GM12875 (cell line): ENCODE data around the gene TTLL11.

Experiments used
- H3K4me3 ChIP-seq: one replicate; pipeline ENCODE4 v1.5.1; 2011; ENCODE audit warnings: low read depth, low read length, control low read depth
- CTCF ChIP-seq: IDR thresholded peaks from 2 replicates; pipeline ENCODE4 v1.5.1; 2011; ENCODE audit warnings: low read depth, mild to moderate bottlenecking, control low read depth, inconsistent platforms, low read length, moderate library complexity, borderline replicate concordance; ENCODE audit not compliant: insufficient read depth

TTLL11 gene

GRCh38 chr9:122113574-122113973, 20.5 kb upstream of the TTLL11 start:
- no peak overlapping the region for H3K4me3 ChIP-seq
- TF ChIP-seq CTCF = no peak

DNA sequence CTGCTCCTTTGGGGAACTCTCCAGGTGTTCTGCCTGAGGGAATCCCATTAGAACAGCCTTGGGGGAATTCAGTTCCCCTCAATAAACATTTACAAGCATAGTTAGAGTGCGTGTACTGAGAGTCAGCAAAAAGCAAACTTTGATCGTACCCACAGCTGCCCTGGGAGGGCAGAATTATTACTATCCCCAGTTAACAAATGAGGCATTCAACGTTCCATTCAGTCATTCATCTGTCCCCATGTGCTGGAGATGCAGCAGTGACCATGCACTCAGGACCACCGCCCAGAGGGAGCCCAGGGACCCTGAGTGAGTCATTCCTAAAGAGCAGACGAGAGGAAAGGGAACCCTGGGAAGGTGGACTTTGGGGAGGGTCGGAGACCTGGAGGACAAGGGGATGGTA, 19.1 kb upstream of the TTLL11 start:
- no peak overlapping the region for H3K4me3 ChIP-seq
- no peak for TF ChIP-seq CTCF

DNA sequence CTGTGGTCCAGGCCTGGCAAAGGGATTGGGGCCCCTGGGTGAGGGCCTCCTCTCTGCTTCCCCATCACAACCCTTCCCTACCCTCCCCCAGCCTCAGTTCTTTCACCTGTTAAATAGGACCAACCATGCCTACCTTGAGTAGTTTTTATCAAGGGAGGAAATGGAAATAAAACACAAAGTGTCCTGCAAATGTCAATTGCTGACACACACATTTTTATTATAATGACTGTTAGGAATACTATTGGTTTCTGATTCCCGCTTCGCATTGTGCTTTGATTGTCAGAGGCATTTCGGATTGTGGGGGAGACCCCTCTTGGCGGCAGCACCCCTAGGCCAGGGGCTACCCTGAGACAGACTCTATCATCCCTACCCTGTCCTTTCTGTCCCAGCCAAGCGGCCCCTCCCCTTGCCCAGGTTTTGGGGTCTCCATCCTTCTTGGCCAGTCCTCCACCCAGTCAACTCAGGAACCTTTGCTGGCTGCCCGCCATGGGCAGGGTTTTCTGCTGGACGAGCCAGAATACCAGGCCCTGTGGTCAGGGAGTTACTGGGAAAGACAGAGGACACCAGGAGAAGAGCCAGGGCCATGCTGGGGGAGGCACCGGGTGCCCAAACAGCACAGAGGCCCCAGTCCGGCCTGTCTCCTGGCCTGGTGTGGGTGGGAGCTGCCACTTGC, 18.4 kb upstream of the TTLL11 start:
- no peak overlapping the region for H3K4me3 ChIP-seq
- TF ChIP-seq CTCF = no peak

DNA sequence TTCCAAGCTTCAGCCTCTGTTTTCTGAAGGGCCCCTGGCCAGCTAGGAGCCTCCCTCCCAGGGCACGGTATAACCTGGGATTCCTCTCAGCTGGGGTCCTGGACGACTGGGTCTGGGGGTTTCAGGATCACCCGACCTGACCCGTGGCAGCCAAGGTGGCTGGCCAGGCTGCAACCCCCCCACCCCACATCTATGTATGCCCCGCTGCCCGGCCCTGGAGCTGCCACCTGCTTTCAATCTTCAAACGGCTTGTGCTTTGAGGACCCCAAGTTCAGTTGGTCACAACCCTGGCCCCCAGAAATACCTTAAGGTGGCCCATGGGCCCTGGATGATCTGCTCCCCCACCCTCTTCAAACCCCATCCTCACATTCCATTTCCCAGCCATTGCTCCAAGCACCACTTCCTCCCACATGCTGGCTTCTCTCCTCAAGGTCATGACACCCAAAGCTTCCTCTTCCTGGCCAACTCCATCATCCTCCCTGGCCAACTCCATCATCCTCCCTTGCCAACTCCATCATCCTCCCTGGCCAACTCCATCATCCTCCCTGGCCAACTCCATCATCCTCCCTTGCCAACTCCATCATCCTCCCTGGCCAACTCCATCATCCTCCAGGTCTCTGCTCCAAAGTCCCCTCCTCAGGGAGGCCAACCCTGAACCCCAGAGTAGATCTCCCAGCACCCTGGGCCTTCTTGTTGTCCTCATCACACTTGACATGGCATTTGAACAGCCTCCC, 17.2 kb upstream of the TTLL11 start:
- no peak overlapping the region for H3K4me3 ChIP-seq
- no peak for TF ChIP-seq CTCF

GRCh38 chr9:122109035-122109813, 16.1 kb upstream of the TTLL11 start:
- H3K4me3 ChIP-seq = no peak overlapping the region
- no peak for TF ChIP-seq CTCF

- TF ChIP-seq CTCF = no peak
- H3K4me3 ChIP-seq = no peak overlapping the region
Observed at GRCh38 chr9:122107291-122107805, 14.2 kb upstream of the TTLL11 start.
